ENCODE results near the gene MCRIP1.

- TF ChIP-seq CTCF (IDR thresholded peaks at IDR 0.05 in 4 of 5, conservative IDR thresholded peaks at IDR 0.05 in 1 of 5) (no peak), POLR2A (IDR thresholded peaks at IDR 0.05) (peak in 1 of 2 donors; percentile 13)
Measured at GRCh38 chr17:81842725-81843504, 9.8 kb upstream of the MCRIP1 start.
